HepG2 (cell line): Measurements from ENCODE around the gene ASPHD1.

Experiments used
- CCDC6 ChIP-seq: sonication (generic); formaldehyde crosslinking; IDR thresholded peaks from 2 replicates; pipeline ENCODE4 v1.8.1; 2022; ENCODE audit warnings: mild to moderate bottlenecking, missing genetic modification reagents, moderate library complexity
- KDM4B ChIP-seq: sonication (generic); formaldehyde crosslinking; IDR thresholded peaks from 2 replicates; pipeline ENCODE4 v1.4.0; 2020; ENCODE audit warnings: missing genetic modification reagents
- ZNF451 ChIP-seq: sonication (generic); formaldehyde crosslinking; IDR thresholded peaks from 2 replicates; pipeline ENCODE4 v1.5.0; 2020; ENCODE audit warnings: mild to moderate bottlenecking, missing genetic modification reagents
- TF ChIP-seq, protein P1 (sequence below): sonication (generic); formaldehyde crosslinking; IDR thresholded peaks from 2 replicates; pipeline ENCODE4 v1.4.0; 2020; ENCODE audit warnings: missing genetic modification reagents

DNA sequence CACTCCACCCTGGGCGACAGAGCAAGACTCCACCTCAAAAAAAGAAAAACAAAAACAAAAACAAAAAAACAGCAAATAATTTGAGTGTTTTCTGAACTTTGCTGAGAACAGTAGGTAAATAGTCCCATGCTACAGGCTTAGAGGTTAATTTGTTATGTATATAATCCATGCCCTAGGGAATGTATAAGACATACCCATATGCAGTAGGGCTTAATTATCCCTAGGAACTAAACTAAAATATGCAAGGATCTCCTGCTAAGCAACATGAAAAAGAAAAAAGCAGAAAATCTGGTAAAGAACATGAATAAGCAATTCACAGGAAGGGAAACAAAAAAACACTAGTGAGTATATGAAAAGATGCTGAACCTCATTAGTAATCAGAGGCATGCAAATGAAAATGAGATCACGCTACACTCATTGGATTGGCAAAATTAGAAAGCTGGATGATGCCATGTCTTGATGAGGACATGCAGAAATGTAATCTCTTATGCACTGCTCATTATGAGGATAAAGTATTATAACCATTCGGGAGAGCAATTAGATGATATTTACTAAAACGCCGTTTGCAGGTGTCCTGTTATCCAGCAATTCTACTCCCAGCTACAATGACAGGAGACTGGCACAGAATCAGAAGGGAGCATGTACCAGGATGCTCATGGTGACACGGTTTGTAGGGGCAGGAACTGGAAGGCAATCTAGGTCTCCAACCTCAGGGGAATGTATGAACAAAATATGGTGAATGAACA, 20.2 kb downstream of the ASPHD1 start:
- TF ChIP-seq ZNF451 (CRISPR knock-in tag) (no peak), CCDC6 (CRISPR knock-in tag) (no peak), KDM4B (CRISPR knock-in tag) (no peak)
- TF ChIP-seq, protein P1, sequence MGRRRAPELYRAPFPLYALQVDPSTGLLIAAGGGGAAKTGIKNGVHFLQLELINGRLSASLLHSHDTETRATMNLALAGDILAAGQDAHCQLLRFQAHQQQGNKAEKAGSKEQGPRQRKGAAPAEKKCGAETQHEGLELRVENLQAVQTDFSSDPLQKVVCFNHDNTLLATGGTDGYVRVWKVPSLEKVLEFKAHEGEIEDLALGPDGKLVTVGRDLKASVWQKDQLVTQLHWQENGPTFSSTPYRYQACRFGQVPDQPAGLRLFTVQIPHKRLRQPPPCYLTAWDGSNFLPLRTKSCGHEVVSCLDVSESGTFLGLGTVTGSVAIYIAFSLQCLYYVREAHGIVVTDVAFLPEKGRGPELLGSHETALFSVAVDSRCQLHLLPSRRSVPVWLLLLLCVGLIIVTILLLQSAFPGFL (CRISPR knock-in tag): no peak
